A549 treated with AZD2906 at 1 μM for 4 hours (cell line): ENCODE data around the gene LGR5. TPM values are rescaled to one million over a fixed set of nuclear protein-coding genes. Genes with fewer than 3 reads are reported as not detected.

Source experiments
- total RNA-seq: library from RNA; stranded (reverse); fragments of 200-300 nt; extraction: Qiagen RNA extraction; gene quantifications from 5 replicates; pipeline ENCODE4 v1.2.3, GENCODE V29; 2022

Gene LGR5
- 0.02 to 0.08 TPM (median 0.06 TPM) in 3 of 5 replicates, not detected in the others for total RNA-seq

GRCh38 chr12:71439613-71440344, at the start of gene LGR5:
Gene LGR5, plus strand, starts transcription at chr12:71439798. Its CDS starts 283 bp downstream, at chr12:71440081.

Other genes starting within 250 kb of the LGR5 start
- gene ZFC3H1, start 224.1 kb downstream of the LGR5 start, total RNA-seq = 10.1 to 15.1 TPM (median 14.2 TPM) in 5 replicates
- gene THAP2, start 224.5 kb downstream of the LGR5 start, total RNA-seq = 3.5 to 4.2 TPM (median 4.1 TPM) in 5 replicates
- gene TMEM19, start 246.3 kb downstream of the LGR5 start, total RNA-seq = 29.4 to 32.8 TPM (median 31.3 TPM) in 5 replicates